HCT116 (cell line): ENCODE measurements around the gene WFDC1. TPM values are rescaled to one million over a fixed set of nuclear protein-coding genes. Genes with fewer than 3 reads are reported as not detected.

Source experiments
- ATAC-seq: fragments of 200-7000 bp; cut with Tn5 transposase; 2 replicates; pipeline ENCODE4 v1.9.1; 2020; ENCODE audit warnings: mild to moderate bottlenecking, moderate library complexity
- BruUV-seq: library from RNA; stranded (reverse); fragments of 400-500 nt; replicated peaks from 2 replicates; lab custom pipeline; 2021; lab: Mats Ljungman, UMichigan
- CTCF ChIA-PET: fragments of 300-600 bp; sonication (Branson Sonifier 250); formaldehyde crosslinking; loops from one replicate; lab custom pipeline; 2021; ENCODE audit warnings: antibody characterized with exemption; lab: Charles Lee
- POLR2A ChIA-PET: fragments of 300-600, 350-600 bp; sonication (Branson Sonifier 250); formaldehyde crosslinking; loops from one replicate; lab custom pipeline; 2021; ENCODE audit warnings: antibody characterized with exemption; lab: Charles Lee
- RAD21 ChIA-PET, 2 experiments: fragments of 300-600 bp; sonication (Branson Sonifier 250); formaldehyde crosslinking; loops; one replicate each; lab custom pipeline; 2023; ENCODE audit warnings: low total read pairs in 2 of 2; ENCODE audit not compliant: uncharacterized antibody in 2 of 2, unreplicated experiment in 2 of 2, low non-redundant PET in 1 of 2; lab: Charles Lee
- DNase-seq: peaks from one replicate; pipeline ENCODE4 v3.0.0-alpha.2; 2010; ENCODE audit warnings: low read depth, low spot score
- H2AFZ ChIP-seq: fragments of 200-600 bp; shearing (Covaris generic), sonication (generic); 2 replicates; pipeline ENCODE4 v1.6.1; 2017; ENCODE audit warnings: low read depth, mixed run types, mixed read lengths, antibody characterized with exemption, low read length; ENCODE audit not compliant: poor library complexity, severe bottlenecking
- H3K27ac ChIP-seq: 2 replicates; pipeline ENCODE4 v1.5.1; 2012; ENCODE audit warnings: low read depth, low read length
- H3K27me3 ChIP-seq: fragments of 200-600 bp; sonication (generic); 2 replicates; pipeline ENCODE4 v1.6.1; 2016; ENCODE audit warnings: mixed run types, low read length, mixed read lengths; ENCODE audit not compliant: insufficient read depth
- H3K36me3 ChIP-seq, 2 experiments: fragments of 200-500 bp in 1 of 2; fragments of 200-600 bp in 1 of 2; sonication (Bioruptor generic) in 1 of 2; sonication (generic) in 1 of 2; 2 replicates each; pipeline versions ENCODE4 v1.5.1 to v1.6.1; 2014 to 2016; ENCODE audit warnings: low read length in 2 of 2, inconsistent platforms in 1 of 2, mixed read lengths in 1 of 2, mixed run types in 1 of 2; ENCODE audit not compliant: insufficient read depth in 2 of 2, control insufficient read depth in 1 of 2
- H3K4me1 ChIP-seq, 2 experiments: fragments of 200-600 bp in 1 of 2; sonication (generic) in 1 of 2; 2 replicates each; pipeline versions ENCODE4 v1.5.1 to v1.6.1; 2012 to 2017; ENCODE audit warnings: low read length in 2 of 2, inconsistent platforms in 1 of 2, mild to moderate bottlenecking in 1 of 2, mixed read lengths in 1 of 2, mixed run types in 1 of 2, moderate library complexity in 1 of 2; ENCODE audit not compliant: insufficient read depth in 2 of 2, control insufficient read depth in 1 of 2
- H3K4me2 ChIP-seq: fragments of 200-600 bp; sonication (generic); 2 replicates; pipeline ENCODE4 v1.6.1; 2017; ENCODE audit warnings: mixed run types, low read length, mixed read lengths
- H3K4me3 ChIP-seq, 2 experiments: fragments of 200-600 bp in 1 of 2; sonication (generic) in 1 of 2; replicated peaks in 1 of 2; 2 replicates each; pipeline ENCODE4 v1.5.1; 2011 to 2016; ENCODE audit warnings: low read length in 2 of 2, control low read depth in 1 of 2, low read depth in 1 of 2, mild to moderate bottlenecking in 1 of 2, mixed read lengths in 1 of 2, mixed run types in 1 of 2
- H3K79me2 ChIP-seq: fragments of 200-600 bp; sonication (generic); 2 replicates; pipeline ENCODE4 v1.6.1; 2017; ENCODE audit warnings: mild to moderate bottlenecking, mixed run types, low read length, moderate library complexity, mixed read lengths; ENCODE audit not compliant: insufficient read depth
- H3K9ac ChIP-seq: fragments of 200-600 bp; sonication (generic); 2 replicates; pipeline ENCODE4 v1.6.1; 2016; ENCODE audit warnings: low read length, mixed read lengths
- H3K9me2 ChIP-seq: fragments of 200-600 bp; sonication (generic), shearing (Covaris generic); 2 replicates; pipeline ENCODE4 v1.6.1; 2017; ENCODE audit warnings: mixed run types, mild to moderate bottlenecking, moderate library complexity; ENCODE audit not compliant: insufficient read depth
- H3K9me3 ChIP-seq, 2 experiments: fragments of 200-500 bp in 1 of 2; fragments of 200-600 bp in 1 of 2; sonication (Bioruptor generic) in 1 of 2; sonication (generic) in 1 of 2; 2 replicates each; pipeline ENCODE4 v1.6.1; 2014 to 2017; ENCODE audit warnings: low read length in 2 of 2, mixed read lengths in 2 of 2, inconsistent platforms in 1 of 2, low read depth in 1 of 2, mild to moderate bottlenecking in 1 of 2, mixed run types in 1 of 2, moderate library complexity in 1 of 2; ENCODE audit not compliant: control insufficient read depth in 1 of 2, insufficient read depth in 1 of 2
- H4K20me1 ChIP-seq: fragments of 200-600 bp; sonication (generic), shearing (Covaris generic); 2 replicates; pipeline ENCODE4 v1.6.1; 2017; ENCODE audit warnings: mixed run types, mild to moderate bottlenecking, moderate library complexity; ENCODE audit not compliant: insufficient read depth
- ATF3 ChIP-seq: IDR thresholded peaks from 2 replicates; pipeline ENCODE4 v1.6.1; 2012
- CBX3 ChIP-seq: IDR thresholded peaks from 2 replicates; pipeline ENCODE4 v1.6.1; 2012; ENCODE audit warnings: low read depth
- CEBPB ChIP-seq: IDR thresholded peaks from 2 replicates; pipeline ENCODE4 v1.6.1; 2012; ENCODE audit warnings: low read depth
- ELF1 ChIP-seq: IDR thresholded peaks from 2 replicates; pipeline ENCODE4 v1.6.1; 2012; ENCODE audit warnings: low read depth, borderline replicate concordance
- EZH2phosphoT487 ChIP-seq: fragments of 200-600 bp; IDR thresholded peaks from 2 replicates; pipeline ENCODE4 v1.6.1; 2018; ENCODE audit warnings: antibody characterized with exemption, borderline replicate concordance
- FOSL1 ChIP-seq: IDR thresholded peaks from 2 replicates; pipeline ENCODE4 v1.6.1; 2012; ENCODE audit warnings: low read depth
- JUND ChIP-seq: IDR thresholded peaks from 2 replicates; pipeline ENCODE4 v1.6.1; 2012
- MAX ChIP-seq: IDR thresholded peaks from 2 replicates; pipeline ENCODE4 v1.6.1; 2012
- POLR2A ChIP-seq: IDR thresholded peaks from 2 replicates; pipeline ENCODE4 v1.7.0; 2011; ENCODE audit warnings: borderline replicate concordance; ENCODE audit not compliant: insufficient read depth, insufficient read length; ENCODE audit errors: extremely low read depth
- RAD21 ChIP-seq: IDR thresholded peaks from 2 replicates; pipeline ENCODE4 v1.6.1; 2012; ENCODE audit warnings: low read depth, mild to moderate bottlenecking
- REST ChIP-seq: IDR thresholded peaks from 2 replicates; pipeline ENCODE4 v1.6.1; 2012; ENCODE audit warnings: low read depth
- SIN3A ChIP-seq: IDR thresholded peaks from 2 replicates; pipeline ENCODE4 v1.6.1; 2012; ENCODE audit warnings: low read depth
- SRF ChIP-seq: IDR thresholded peaks from 2 replicates; pipeline ENCODE4 v1.6.1; 2012; ENCODE audit warnings: low read depth
- TCF7L2 ChIP-seq: IDR thresholded peaks from 2 replicates; pipeline ENCODE4 v1.7.0; 2011; ENCODE audit warnings: borderline replicate concordance, inconsistent platforms; ENCODE audit not compliant: insufficient read depth, insufficient read length; ENCODE audit errors: extremely low read depth
- YY1 ChIP-seq: IDR thresholded peaks from 2 replicates; pipeline ENCODE4 v1.6.1; 2011; ENCODE audit warnings: low read length, low read depth, moderate library complexity, mild to moderate bottlenecking; ENCODE audit not compliant: insufficient replicate concordance; ENCODE audit errors: extremely low read depth
- intact Hi-C: fragments of 100-400 bp; cut with micrococcal nuclease; formaldehyde crosslinking; loops from 2 replicates; pipeline ENCODE4 v1.10.0; 2022
- total RNA-seq: library from RNA; stranded (reverse); gene quantifications from one replicate; pipeline ENCODE4 v1.2.1, GENCODE V29; 2021; ENCODE audit not compliant: unreplicated experiment

WFDC1 gene
- total RNA-seq, 1 experiment from 2014 or later, result 0.42 TPM

- TF ChIP-seq CEBPB, result no peak
- no peak for TF ChIP-seq ELF1
- no peak for TF ChIP-seq SIN3A
- TF ChIP-seq EZH2phosphoT487, result no peak
- TF ChIP-seq RAD21, result no peak
- TF ChIP-seq SRF, result no peak
- no peak for TF ChIP-seq POLR2A
- TF ChIP-seq CBX3, result no peak
- TF ChIP-seq TCF7L2, result no peak
- TF ChIP-seq YY1, result no peak
- no peak for TF ChIP-seq MAX
- TF ChIP-seq JUND, result no peak
- no peak for TF ChIP-seq ATF3
- no peak for TF ChIP-seq REST
- TF ChIP-seq FOSL1, result no peak
- Histone ChIP-seq H3K27me3 (peaks cover 38% of the 10 kb centered on the region; the same call in 1 of the 2 replicates), H3K36me3 (no peaks in the 10 kb centered on the region), H3K4me2 (no peak overlapping the region), H3K27ac (no peak overlapping the region), H3K9me3 (peaks cover 0 to 4% of the 10 kb centered on the region in 2 experiments; a peak in 1 of 4 replicates), H4K20me1 (no peaks in the 10 kb centered on the region), H3K9ac (no peak overlapping the region), H3K4me1 (no peaks in the 10 kb centered on the region), H2AFZ (no peak overlapping the region), H3K4me3 (no peak overlapping the region), H3K9me2 (no peaks in the 10 kb centered on the region), H3K79me2 (no peaks in the 10 kb centered on the region)
- no peak for ATAC-seq
- ChIA-PET RAD21 (interaction anchor here in 1 of 2 experiments (0.8 kb wide), 1 partner anchor 46 kb away, joined by 3 read pairs; no protein-coding TSS in a partner anchor), CTCF (no interaction called here), POLR2A (no interaction called here)
- no TSS peak for BruUV-seq
- intact Hi-C loops, result no loop called here
- no peak for DNase-seq
These were observed 28.1 kb downstream of the WFDC1 start for GRCh38 chr16:84322749-84323148.
